Fibroblast of peridontal ligament (primary cell): ENCODE results near the gene OR8D2.
A peak's percentile ranks its signal among the peaks of the same experiment; 100 is the strongest.

Source experiments
- DNase-seq: peaks from one replicate; pipeline ENCODE4 v3.0.0-alpha.2; 2010; ENCODE audit errors: extremely low read depth

OR8D2 gene

GRCh38 chr11:124320097-124320496, at the start of gene OR8D2:
OR8D2 (minus strand) TSS chr11:124320197; CDS start chr11:124320197, 0 bp downstream.
- no peak for DNase-seq

- no peak for DNase-seq
Observed at GRCh38 chr11:124359566-124359965, 39.6 kb upstream of the OR8D2 start.

- no peak for DNase-seq
Observed at GRCh38 chr11:124346311-124346955, 26.4 kb upstream of the OR8D2 start.

GRCh38 chr11:124344346-124344745, 24.3 kb upstream of the OR8D2 start:
- no peak for DNase-seq

GRCh38 chr11:124340142-124340447, 20.1 kb upstream of the OR8D2 start:
- DNase-seq = no peak

- no peak for DNase-seq
Observed at GRCh38 chr11:124339396-124340141, 19.6 kb upstream of the OR8D2 start.

- no peak for DNase-seq
Observed at GRCh38 chr11:124331873-124332272, 11.9 kb upstream of the OR8D2 start.

GRCh38 chr11:124329787-124330478, 9.9 kb upstream of the OR8D2 start:
- peak; percentile 47 for DNase-seq

- DNase-seq = no peak
Observed at GRCh38 chr11:124327775-124328174, 7.8 kb upstream of the OR8D2 start.

GRCh38 chr11:124322356-124322755, 2.4 kb upstream of the OR8D2 start:
- DNase-seq = no peak

- peak; percentile 24 for DNase-seq
Observed at GRCh38 chr11:124315052-124315451, 4.9 kb downstream of the OR8D2 start.

- DNase-seq = no peak
Observed at GRCh38 chr11:124313849-124314248, 6.1 kb downstream of the OR8D2 start, which contains the start of gene OR8D1. OR8D1 (minus strand) TSS chr11:124313949; CDS start chr11:124310766, 3,183 bp downstream.

GRCh38 chr11:124313131-124313530, 6.9 kb downstream of the OR8D2 start:
- DNase-seq = no peak

GRCh38 chr11:124311670-124312069, 8.3 kb downstream of the OR8D2 start:
- DNase-seq = no peak

GRCh38 chr11:124311269-124311668, 8.7 kb downstream of the OR8D2 start:
- DNase-seq = no peak

- peak; percentile 29 for DNase-seq
Observed at GRCh38 chr11:124310721-124311120, 9.3 kb downstream of the OR8D2 start.

- no peak for DNase-seq
Observed at GRCh38 chr11:124307093-124307492, 12.9 kb downstream of the OR8D2 start.

GRCh38 chr11:124302347-124303125, 17.5 kb downstream of the OR8D2 start:
- DNase-seq = no peak

GRCh38 chr11:124301548-124301947, 18.4 kb downstream of the OR8D2 start:
- peak; percentile 76 for DNase-seq

GRCh38 chr11:124297921-124298320, 22.1 kb downstream of the OR8D2 start:
- DNase-seq = peak; percentile 78

- DNase-seq = peak; percentile 31
Observed at GRCh38 chr11:124296016-124296415, 24.0 kb downstream of the OR8D2 start.

GRCh38 chr11:124294687-124295086, 25.3 kb downstream of the OR8D2 start:
- no peak for DNase-seq
